Measurements from ENCODE around the gene KANSL1.
"Not testable (repeated sequence)": the region's sequence is repeated elsewhere in the genome, so short reads cannot be mapped to it uniquely, and the experiment has no call there.

KANSL1 gene

GRCh38 chr17:46030752-46031151, 162.5 kb downstream of the KANSL1 start:
- no peaks in the 10 kb centered on the region for H3K9me3 Mint-ChIP-seq
- peaks cover 47% of the 10 kb centered on the region for H3K4me1 Mint-ChIP-seq (ENCODE audit: low read depth)
- H3K36me3 Mint-ChIP-seq (ENCODE audit: low read depth) = peaks cover 74% of the 10 kb centered on the region
- H3K27me3 Mint-ChIP-seq = no peaks in the 10 kb centered on the region
- intact Hi-C loops (cut with micrococcal nuclease) = no loop called here
- peak overlapping the region; percentile 50 for H3K27ac Mint-ChIP-seq
- no peak overlapping the region for H3K4me3 Mint-ChIP-seq

GRCh38 chr17:46029627-46030026, 163.6 kb downstream of the KANSL1 start:
- H3K27ac Mint-ChIP-seq = no peak overlapping the region
- H3K9me3 Mint-ChIP-seq = no peaks in the 10 kb centered on the region
- peaks cover 58% of the 10 kb centered on the region for H3K4me1 Mint-ChIP-seq (ENCODE audit: low read depth)
- no peaks in the 10 kb centered on the region for H3K27me3 Mint-ChIP-seq
- intact Hi-C loops (cut with micrococcal nuclease) = no loop called here
- H3K36me3 Mint-ChIP-seq (ENCODE audit: low read depth) = peaks cover 74% of the 10 kb centered on the region
- H3K4me3 Mint-ChIP-seq = no peak overlapping the region

- H3K4me1 Mint-ChIP-seq (ENCODE audit: low read depth) = peaks cover 61% of the 10 kb centered on the region
- H3K27ac Mint-ChIP-seq = no peak overlapping the region
- no peak overlapping the region for H3K4me3 Mint-ChIP-seq
- no peaks in the 10 kb centered on the region for H3K27me3 Mint-ChIP-seq
- intact Hi-C loops (cut with micrococcal nuclease) = no loop called here
- H3K9me3 Mint-ChIP-seq = no peaks in the 10 kb centered on the region
- H3K36me3 Mint-ChIP-seq (ENCODE audit: low read depth) = peaks cover 74% of the 10 kb centered on the region
Observed at GRCh38 chr17:46028981-46029565, 164.2 kb downstream of the KANSL1 start.

- H3K27me3 Mint-ChIP-seq = no peaks in the 10 kb centered on the region
- peaks cover 74% of the 10 kb centered on the region for H3K36me3 Mint-ChIP-seq (ENCODE audit: low read depth)
- intact Hi-C loops (cut with micrococcal nuclease) = no loop called here
- H3K4me3 Mint-ChIP-seq = no peak overlapping the region
- peaks cover 61% of the 10 kb centered on the region for H3K4me1 Mint-ChIP-seq (ENCODE audit: low read depth)
- peak overlapping the region; percentile 96 for H3K27ac Mint-ChIP-seq
- no peaks in the 10 kb centered on the region for H3K9me3 Mint-ChIP-seq
Observed at GRCh38 chr17:46028374-46028773, 164.9 kb downstream of the KANSL1 start.

- H3K9me3 Mint-ChIP-seq = no peaks in the 10 kb centered on the region
- no peak overlapping the region for H3K4me3 Mint-ChIP-seq
- H3K4me1 Mint-ChIP-seq (ENCODE audit: low read depth) = peaks cover 61% of the 10 kb centered on the region
- H3K27ac Mint-ChIP-seq = peak overlapping the region; percentile 96
- H3K36me3 Mint-ChIP-seq (ENCODE audit: low read depth) = peaks cover 74% of the 10 kb centered on the region
- no peaks in the 10 kb centered on the region for H3K27me3 Mint-ChIP-seq
- intact Hi-C loops (cut with micrococcal nuclease) = no loop called here
Observed at GRCh38 chr17:46027976-46028325, 165.3 kb downstream of the KANSL1 start.

- Mint-ChIP-seq H3K4me1 (ENCODE audit: low read depth) (peaks cover 61% of the 10 kb centered on the region), H3K4me3 (peak overlapping the region; percentile 31), H3K27me3 (no peaks in the 10 kb centered on the region), H3K36me3 (ENCODE audit: low read depth) (peaks cover 74% of the 10 kb centered on the region), H3K9me3 (no peaks in the 10 kb centered on the region), H3K27ac (peak overlapping the region; percentile 96)
- intact Hi-C loops (cut with micrococcal nuclease) = no loop called here
Observed at GRCh38 chr17:46027048-46027975, 165.9 kb downstream of the KANSL1 start.

GRCh38 chr17:46026166-46027047, 166.8 kb downstream of the KANSL1 start:
- Mint-ChIP-seq H3K36me3 (ENCODE audit: low read depth) (peaks cover 65% of the 10 kb centered on the region), H3K9me3 (no peaks in the 10 kb centered on the region), H3K4me3 (peak overlapping the region; percentile 35), H3K4me1 (ENCODE audit: low read depth) (peaks cover 61% of the 10 kb centered on the region), H3K27me3 (no peaks in the 10 kb centered on the region), H3K27ac (peak overlapping the region; percentile 96)
- intact Hi-C loops (cut with micrococcal nuclease) = no loop called here

GRCh38 chr17:46025510-46026165, 167.6 kb downstream of the KANSL1 start:
- Mint-ChIP-seq H3K9me3 (no peaks in the 10 kb centered on the region), H3K36me3 (ENCODE audit: low read depth) (peaks cover 57% of the 10 kb centered on the region), H3K4me3 (peak overlapping the region; percentile 35), H3K27me3 (no peaks in the 10 kb centered on the region), H3K27ac (peak overlapping the region; percentile 96), H3K4me1 (ENCODE audit: low read depth) (peaks cover 59% of the 10 kb centered on the region)
- intact Hi-C loops (cut with micrococcal nuclease) = no loop called here

GRCh38 chr17:46025060-46025459, 168.2 kb downstream of the KANSL1 start:
- peak overlapping the region; percentile 96 for H3K27ac Mint-ChIP-seq

GRCh38 chr17:46024590-46024989, 168.6 kb downstream of the KANSL1 start:
- Mint-ChIP-seq H3K4me1 (ENCODE audit: low read depth) (peaks cover 60% of the 10 kb centered on the region), H3K4me3 (no peak overlapping the region), H3K27me3 (no peaks in the 10 kb centered on the region), H3K36me3 (ENCODE audit: low read depth) (peaks cover 47% of the 10 kb centered on the region), H3K27ac (peak overlapping the region; percentile 96), H3K9me3 (no peaks in the 10 kb centered on the region)
- intact Hi-C loops (cut with micrococcal nuclease) = no loop called here

More at GRCh38 chr17:46025060-46025459, 168.2 kb downstream of the KANSL1 start:
- H3K4me1 Mint-ChIP-seq (ENCODE audit: low read depth) = peaks cover 59% of the 10 kb centered on the region
- no peaks in the 10 kb centered on the region for H3K27me3 Mint-ChIP-seq
- no peak overlapping the region for H3K4me3 Mint-ChIP-seq
- peaks cover 51% of the 10 kb centered on the region for H3K36me3 Mint-ChIP-seq (ENCODE audit: low read depth)
- intact Hi-C loops (cut with micrococcal nuclease) = no loop called here
- H3K9me3 Mint-ChIP-seq = no peaks in the 10 kb centered on the region

- Mint-ChIP-seq H3K4me1 (ENCODE audit: low read depth) (peaks cover 53% of the 10 kb centered on the region), H3K9me3 (no peaks in the 10 kb centered on the region), H3K36me3 (ENCODE audit: low read depth) (peaks cover 40% of the 10 kb centered on the region), H3K27ac (peak overlapping the region; percentile 96), H3K4me3 (no peak overlapping the region), H3K27me3 (no peaks in the 10 kb centered on the region)
- intact Hi-C loops (cut with micrococcal nuclease) = no loop called here
Observed at GRCh38 chr17:46023783-46024388, 169.3 kb downstream of the KANSL1 start.

- intact Hi-C loops (cut with micrococcal nuclease); H3K27me3 Mint-ChIP-seq; H3K4me3 Mint-ChIP-seq; H3K9me3 Mint-ChIP-seq: not testable (repeated sequence)
- peaks cover 48% of the 10 kb centered on the region for H3K4me1 Mint-ChIP-seq (ENCODE audit: low read depth)
- peaks cover 39% of the 10 kb centered on the region for H3K36me3 Mint-ChIP-seq (ENCODE audit: low read depth)
- H3K27ac Mint-ChIP-seq = peak overlapping the region; percentile 96
Observed at GRCh38 chr17:46023366-46023765, 169.9 kb downstream of the KANSL1 start.

GRCh38 chr17:46020998-46021397, 172.2 kb downstream of the KANSL1 start:
- peaks cover 37% of the 10 kb centered on the region for H3K36me3 Mint-ChIP-seq (ENCODE audit: low read depth)
- H3K9me3 Mint-ChIP-seq = no peaks in the 10 kb centered on the region
- intact Hi-C loops (cut with micrococcal nuclease) = no loop called here
- H3K27ac Mint-ChIP-seq = peak overlapping the region; percentile 86
- no peak overlapping the region for H3K4me3 Mint-ChIP-seq
- H3K4me1 Mint-ChIP-seq (ENCODE audit: low read depth) = peaks cover 24% of the 10 kb centered on the region
- no peaks in the 10 kb centered on the region for H3K27me3 Mint-ChIP-seq
